Thoracic aorta (tissue), 2 donors: ENCODE data around the gene TVP23C. TPM values are rescaled to one million over a fixed set of nuclear protein-coding genes. Genes with fewer than 3 reads are reported as not detected.

Source experiments
- ATAC-seq: fragments of 150-250 bp; one replicate; pipeline ENCODE4 v1.8.0; 2017; ENCODE audit warnings: low read depth; ENCODE audit not compliant: insufficient number of reproducible peaks, low FRiP score
- DNase-seq: peaks from one replicate; pipeline ENCODE4 v3.0.0-alpha.2; 2020; ENCODE audit warnings: low spot score
- H3K27ac ChIP-seq, 2 donors: fragments of 200-600 bp; sonication (generic); 1 replicate in 1 of 2; 2 replicates in 1 of 2; pipeline ENCODE4 v1.5.1; 2016; ENCODE audit warnings: mild to moderate bottlenecking in 2 of 2, moderate library complexity in 2 of 2
- H3K27me3 ChIP-seq: fragments of 200-600 bp; sonication (generic); replicated peaks from 2 replicates; pipeline ENCODE4 v1.6.0; 2016; ENCODE audit warnings: mild to moderate bottlenecking; ENCODE audit not compliant: insufficient read depth
- H3K36me3 ChIP-seq: fragments of 200-600 bp; sonication (generic); one replicate; pipeline ENCODE4 v1.5.1; 2016
- H3K4me1 ChIP-seq, 2 donors: fragments of 200-600 bp; sonication (generic); 1 replicate in 1 of 2; 2 replicates in 1 of 2; pipeline versions ENCODE4 v1.5.1 to v1.6.0; 2016; ENCODE audit warnings: low read depth in 2 of 2, mild to moderate bottlenecking in 1 of 2; ENCODE audit not compliant: control insufficient read depth in 1 of 2
- H3K4me3 ChIP-seq: fragments of 200-600 bp; sonication (generic); 2 replicates; pipeline ENCODE4 v1.5.1; 2016; ENCODE audit warnings: mild to moderate bottlenecking
- H3K9me3 ChIP-seq: fragments of 200-600 bp; sonication (generic); 2 replicates; pipeline ENCODE4 v1.5.1; 2016
- CTCF ChIP-seq: fragments of 200-600 bp; sonication (generic); IDR thresholded peaks from one replicate; pipeline ENCODE4 v1.5.1; 2019; ENCODE audit warnings: antibody characterized with exemption
- total RNA-seq, 2 donors: library from RNA; depleted of rRNA; stranded (reverse); fragments of >200 nt; gene quantifications; one replicate each; pipeline versions ENCODE4 v1.1.0 to v1.2.3, GENCODE V29; 2016

The TVP23C gene
- total RNA-seq, 2 donors from 2014 or later = 27.1 to 52.5 TPM

- ATAC-seq (no peak), DNase-seq (no peak)
- Histone ChIP-seq H3K4me1 (no peaks in the 10 kb centered on the region), H3K27me3 (no peaks in the 10 kb centered on the region), H3K36me3 (no peaks in the 10 kb centered on the region), H3K27ac (no peak overlapping the region), H3K9me3 (no peaks in the 10 kb centered on the region), H3K4me3 (no peak overlapping the region)
- TF ChIP-seq CTCF = no peak
Observed at GRCh38 chr17:15494821-15495220, 68.5 kb downstream of the TVP23C start.

GRCh38 chr17:15493693-15494035, 69.6 kb downstream of the TVP23C start:
- no peak for TF ChIP-seq CTCF
- DNase-seq (no peak), ATAC-seq (no peak)
- no peaks in the 10 kb centered on the region for H3K27me3 ChIP-seq
- no peaks in the 10 kb centered on the region for H3K4me1 ChIP-seq
- no peaks in the 10 kb centered on the region for H3K36me3 ChIP-seq
- no peaks in the 10 kb centered on the region for H3K9me3 ChIP-seq
- no peak overlapping the region for H3K27ac ChIP-seq
- no peak overlapping the region for H3K4me3 ChIP-seq

GRCh38 chr17:15492791-15493692, 70.2 kb downstream of the TVP23C start:
- no peak for ATAC-seq
- no peak for TF ChIP-seq CTCF

GRCh38 chr17:15492186-15492585, 71.1 kb downstream of the TVP23C start:
- H3K9me3 ChIP-seq = no peaks in the 10 kb centered on the region
- no peak overlapping the region for H3K27ac ChIP-seq
- ATAC-seq (no peak), DNase-seq (no peak)
- no peaks in the 10 kb centered on the region for H3K27me3 ChIP-seq
- no peaks in the 10 kb centered on the region for H3K36me3 ChIP-seq
- H3K4me1 ChIP-seq = no peaks in the 10 kb centered on the region
- H3K4me3 ChIP-seq = no peak overlapping the region
- TF ChIP-seq CTCF = no peak

More at GRCh38 chr17:15492791-15493692, 70.2 kb downstream of the TVP23C start:
- Histone ChIP-seq H3K4me1 (no peaks in the 10 kb centered on the region), H3K4me3 (no peak overlapping the region), H3K36me3 (no peaks in the 10 kb centered on the region), H3K27me3 (no peaks in the 10 kb centered on the region), H3K27ac (no peak overlapping the region), H3K9me3 (no peaks in the 10 kb centered on the region)
- no peak for DNase-seq

- DNase-seq = no peak
Observed at GRCh38 chr17:15490634-15491261, 72.5 kb downstream of the TVP23C start.

More at GRCh38 chr17:15490634-15491261, 72.5 kb downstream of the TVP23C start:
- Histone ChIP-seq H3K4me1 (no peaks in the 10 kb centered on the region), H3K4me3 (no peak overlapping the region), H3K36me3 (no peaks in the 10 kb centered on the region), H3K9me3 (no peaks in the 10 kb centered on the region), H3K27ac (no peak overlapping the region), H3K27me3 (no peaks in the 10 kb centered on the region)
- TF ChIP-seq CTCF = no peak
- ATAC-seq = peak; percentile 55
